ENCODE results near the gene YIPF6.
"Not testable (repeated sequence)": the region's sequence is repeated elsewhere in the genome, so short reads cannot be mapped to it uniquely, and the experiment has no call there.

YIPF6 gene

GRCh38 chrX:68508799-68509198, 9.9 kb downstream of the YIPF6 start:
- no peak for DNase-seq

- no peak for DNase-seq
These were observed 12.4 kb downstream of the YIPF6 start for GRCh38 chrX:68511255-68511654.

- DNase-seq: not testable (repeated sequence)
These were observed 25.8 kb downstream of the YIPF6 start for GRCh38 chrX:68524680-68525079.

GRCh38 chrX:68532831-68533533, 34.1 kb downstream of the YIPF6 start:
- no peak for DNase-seq

- no peak for DNase-seq
These were observed 34.8 kb downstream of the YIPF6 start for GRCh38 chrX:68533656-68534055.

GRCh38 chrX:68534691-68535090, 35.8 kb downstream of the YIPF6 start:
- no peak for DNase-seq

GRCh38 chrX:68536429-68536828, 37.6 kb downstream of the YIPF6 start:
- no peak for DNase-seq

GRCh38 chrX:68536884-68537283, 38.0 kb downstream of the YIPF6 start:
- no peak for DNase-seq

- DNase-seq: no peak
These were observed 51.3 kb downstream of the YIPF6 start for GRCh38 chrX:68550193-68550592.

GRCh38 chrX:68556036-68556435, 57.2 kb downstream of the YIPF6 start:
- no peak for DNase-seq

GRCh38 chrX:68557126-68557525, 58.3 kb downstream of the YIPF6 start:
- not testable (repeated sequence) for DNase-seq

- DNase-seq: not testable (repeated sequence)
These were observed 61.1 kb downstream of the YIPF6 start for GRCh38 chrX:68559905-68560304.

- no peak for DNase-seq
These were observed 69.3 kb downstream of the YIPF6 start for GRCh38 chrX:68568136-68568535.

GRCh38 chrX:68570598-68570997, 71.7 kb downstream of the YIPF6 start:
- DNase-seq: no peak

GRCh38 chrX:68571292-68571609, 72.4 kb downstream of the YIPF6 start:
- no peak for DNase-seq

- DNase-seq: no peak
These were observed 72.9 kb downstream of the YIPF6 start for GRCh38 chrX:68571610-68572311.

GRCh38 chrX:68574240-68574639, 75.4 kb downstream of the YIPF6 start:
- DNase-seq: no peak

- DNase-seq: no peak
These were observed 81.0 kb downstream of the YIPF6 start for GRCh38 chrX:68579810-68580209.

- DNase-seq: no peak
These were observed 85.4 kb downstream of the YIPF6 start for GRCh38 chrX:68584221-68584620.
